Activated CD4-positive, alpha-beta T cell treated with anti-CD3 and anti-CD28 coated beads, Interleukin-2, amount 10 ng/mL, durations not matched to agents 24 days and 14 days (primary cell): ENCODE results near the gene GDF9. TPM values are rescaled to one million over a fixed set of nuclear protein-coding genes. Genes with fewer than 3 reads are reported as not detected.

Source experiments
- DNase-seq: peaks from one replicate; pipeline ENCODE4 v3.0.0; 2022
- H3K27ac Mint-ChIP-seq: one replicate; pipeline ENCODE4 v1.8.0; 2022; ENCODE audit warnings: mild to moderate bottlenecking, mixed read lengths
- H3K27me3 Mint-ChIP-seq: one replicate; pipeline ENCODE4 v1.8.0; 2022; ENCODE audit warnings: mixed read lengths
- H3K36me3 Mint-ChIP-seq: one replicate; pipeline ENCODE4 v1.8.0; 2022; ENCODE audit warnings: low read depth, mild to moderate bottlenecking, mixed read lengths
- H3K4me1 Mint-ChIP-seq: one replicate; pipeline ENCODE4 v1.8.0; 2021; ENCODE audit warnings: mixed read lengths
- H3K4me3 Mint-ChIP-seq: one replicate; pipeline ENCODE4 v1.8.0; 2022; ENCODE audit warnings: mild to moderate bottlenecking, moderate library complexity, mixed read lengths
- H3K9me3 Mint-ChIP-seq: one replicate; pipeline ENCODE4 v1.8.0; 2021; ENCODE audit warnings: mixed read lengths
- intact Hi-C: fragments of 100-400 bp; cut with micrococcal nuclease; formaldehyde crosslinking; loops from one replicate; pipeline ENCODE4 v1.15.1; 2023
- total RNA-seq: library from RNA; stranded (reverse); gene quantifications from 2 replicates; pipeline ENCODE4 v1.2.3, GENCODE V29; 2022

The GDF9 gene
- total RNA-seq, 1 donor from 2014 or later = 0.30 TPM

- no peak for DNase-seq
- intact Hi-C loops = no loop called here
- peaks cover 5% of the 10 kb centered on the region for H3K27me3 Mint-ChIP-seq
- H3K4me3 Mint-ChIP-seq = no peak overlapping the region
- H3K9me3 Mint-ChIP-seq = no peaks in the 10 kb centered on the region
- H3K4me1 Mint-ChIP-seq = no peaks in the 10 kb centered on the region
- H3K36me3 Mint-ChIP-seq = no peaks in the 10 kb centered on the region
- no peak overlapping the region for H3K27ac Mint-ChIP-seq
Measured at GRCh38 chr5:132838516-132839282, 27.6 kb downstream of the GDF9 start.

- no peak overlapping the region for H3K27ac Mint-ChIP-seq
- peaks cover 6% of the 10 kb centered on the region for H3K27me3 Mint-ChIP-seq
- DNase-seq = no peak
- no peak overlapping the region for H3K4me3 Mint-ChIP-seq
- H3K4me1 Mint-ChIP-seq = no peaks in the 10 kb centered on the region
- intact Hi-C loops = no loop called here
- no peaks in the 10 kb centered on the region for H3K36me3 Mint-ChIP-seq
- H3K9me3 Mint-ChIP-seq = no peaks in the 10 kb centered on the region
Measured at GRCh38 chr5:132837868-132838267, 28.4 kb downstream of the GDF9 start.

- Mint-ChIP-seq H3K36me3 (no peaks in the 10 kb centered on the region), H3K27ac (no peak overlapping the region), H3K9me3 (no peaks in the 10 kb centered on the region), H3K4me1 (no peaks in the 10 kb centered on the region), H3K27me3 (peaks cover 10% of the 10 kb centered on the region), H3K4me3 (no peak overlapping the region)
- intact Hi-C loops = no loop called here
- DNase-seq = no peak
Measured at GRCh38 chr5:132836852-132837251, 29.4 kb downstream of the GDF9 start.

GRCh38 chr5:132834057-132834456 lies 32.2 kb downstream of the GDF9 start:
- Mint-ChIP-seq H3K27me3 (peaks cover 29% of the 10 kb centered on the region), H3K4me1 (peaks cover 10% of the 10 kb centered on the region), H3K36me3 (no peaks in the 10 kb centered on the region), H3K9me3 (no peaks in the 10 kb centered on the region), H3K4me3 (no peak overlapping the region), H3K27ac (no peak overlapping the region)
- intact Hi-C loops = loop anchor here (5.0 kb wide), 1 partner anchor 218 kb away; the partner anchor contains the start of gene HSPA4
- no peak for DNase-seq

GRCh38 chr5:132832612-132833011 lies 33.7 kb downstream of the GDF9 start:
- Mint-ChIP-seq H3K27ac (no peak overlapping the region), H3K36me3 (no peaks in the 10 kb centered on the region), H3K4me1 (peaks cover 15% of the 10 kb centered on the region), H3K9me3 (no peaks in the 10 kb centered on the region), H3K27me3 (peaks cover 35% of the 10 kb centered on the region), H3K4me3 (peak overlapping the region; percentile 5)
- no peak for DNase-seq
- intact Hi-C loops = loop anchor here (5.0 kb wide), 1 partner anchor 220 kb away; the partner anchor contains the start of gene HSPA4

- Mint-ChIP-seq H3K27me3 (peaks cover 47% of the 10 kb centered on the region), H3K9me3 (no peaks in the 10 kb centered on the region), H3K4me3 (peak overlapping the region; percentile 80), H3K27ac (peak overlapping the region; percentile 71), H3K4me1 (peaks cover 19% of the 10 kb centered on the region), H3K36me3 (no peaks in the 10 kb centered on the region)
- intact Hi-C loops = loop anchor here (5.0 kb wide), 1 partner anchor 221 kb away; the partner anchor contains the start of gene HSPA4
- DNase-seq = no peak
Measured at GRCh38 chr5:132831095-132831860, 35.0 kb downstream of the GDF9 start.

GRCh38 chr5:132830436-132831094 lies 35.7 kb downstream of the GDF9 start, which contains the start of gene SHROOM1:
Gene SHROOM1, minus strand, starts transcription at chr5:132830647. Its CDS starts 4,507 bp downstream, at chr5:132826140.
- peak; percentile 78 for DNase-seq
- peak within 1 kb of the TSS; percentile 84 for H3K27ac Mint-ChIP-seq
- intact Hi-C loops = loop anchor here (1.0 to 5.0 kb wide), 2 partner anchors 36 to 222 kb away; partner anchors contain the start of genes GDF9, HSPA4 and UQCRQ
- H3K9me3 Mint-ChIP-seq = no peaks in the 10 kb centered on the region
- peaks cover 19% of the 10 kb centered on the region for H3K4me1 Mint-ChIP-seq
- H3K27me3 Mint-ChIP-seq = peaks cover 50% of the 10 kb centered on the region
- no peaks in the 10 kb centered on the region for H3K36me3 Mint-ChIP-seq
- peak within 1 kb of the TSS; percentile 84 for H3K4me3 Mint-ChIP-seq

GRCh38 chr5:132829742-132830435 lies 36.4 kb downstream of the GDF9 start:
- Mint-ChIP-seq H3K27ac (peak overlapping the region; percentile 84), H3K4me1 (peaks cover 19% of the 10 kb centered on the region), H3K9me3 (no peaks in the 10 kb centered on the region), H3K27me3 (peaks cover 52% of the 10 kb centered on the region), H3K36me3 (no peaks in the 10 kb centered on the region), H3K4me3 (peak overlapping the region; percentile 84)
- intact Hi-C loops = loop anchor here (1.0 to 5.0 kb wide), 4 partner anchors 36 to 222 kb away; partner anchors contain the start of genes GDF9, HSPA4 and UQCRQ
- peak; percentile 92 for DNase-seq

- intact Hi-C loops = loop anchor here (1.0 to 5.0 kb wide), 2 partner anchors 54 to 167 kb away; no protein-coding TSS in a partner anchor
- no peak overlapping the region for H3K27ac Mint-ChIP-seq
- H3K36me3 Mint-ChIP-seq = no peaks in the 10 kb centered on the region
- H3K27me3 Mint-ChIP-seq = peaks cover 57% of the 10 kb centered on the region
- no peaks in the 10 kb centered on the region for H3K9me3 Mint-ChIP-seq
- H3K4me3 Mint-ChIP-seq = peak overlapping the region; percentile 84
- peaks cover 19% of the 10 kb centered on the region for H3K4me1 Mint-ChIP-seq
- DNase-seq = peak; percentile 56
Measured at GRCh38 chr5:132828846-132829494, 37.3 kb downstream of the GDF9 start.

GRCh38 chr5:132827943-132828673 lies 38.2 kb downstream of the GDF9 start:
- DNase-seq = peak; percentile 57
- H3K4me3 Mint-ChIP-seq = no peak overlapping the region
- intact Hi-C loops = loop anchor here (5.0 kb wide), 1 partner anchor 166 kb away; no protein-coding TSS in a partner anchor
- H3K27ac Mint-ChIP-seq = no peak overlapping the region
- no peaks in the 10 kb centered on the region for H3K36me3 Mint-ChIP-seq
- H3K9me3 Mint-ChIP-seq = no peaks in the 10 kb centered on the region
- H3K4me1 Mint-ChIP-seq = peaks cover 21% of the 10 kb centered on the region
- peaks cover 62% of the 10 kb centered on the region for H3K27me3 Mint-ChIP-seq

- Mint-ChIP-seq H3K4me1 (peaks cover 24% of the 10 kb centered on the region), H3K27ac (no peak overlapping the region), H3K9me3 (no peaks in the 10 kb centered on the region), H3K36me3 (no peaks in the 10 kb centered on the region), H3K4me3 (peak overlapping the region; percentile 28), H3K27me3 (peaks cover 56% of the 10 kb centered on the region)
- DNase-seq = no peak
- intact Hi-C loops = loop anchor here (5.0 kb wide), 1 partner anchor 164 kb away; no protein-coding TSS in a partner anchor
Measured at GRCh38 chr5:132826424-132827082, 39.7 kb downstream of the GDF9 start.
